NOMO-1 treated with DMSO at 0.1 percent for 48 hours (cell line): ENCODE results near the gene MERTK.
"Not testable (repeated sequence)": the region's sequence is repeated elsewhere in the genome, so short reads cannot be mapped to it uniquely, and the experiment has no call there.

ENCODE experiments used
- DNase-seq: peaks from one replicate; lab custom pipeline; 2025; ENCODE audit not compliant: unreplicated experiment; lab: John Stamatoyannopoulos, UW

MERTK gene

GRCh38 chr2:111897924-111898702 is at the start of gene MERTK:
Gene MERTK (plus strand): TSS chr2:111898607. CDS start chr2:111898736, 129 bp downstream.
- DNase-seq, result peak; percentile 64

DNA sequence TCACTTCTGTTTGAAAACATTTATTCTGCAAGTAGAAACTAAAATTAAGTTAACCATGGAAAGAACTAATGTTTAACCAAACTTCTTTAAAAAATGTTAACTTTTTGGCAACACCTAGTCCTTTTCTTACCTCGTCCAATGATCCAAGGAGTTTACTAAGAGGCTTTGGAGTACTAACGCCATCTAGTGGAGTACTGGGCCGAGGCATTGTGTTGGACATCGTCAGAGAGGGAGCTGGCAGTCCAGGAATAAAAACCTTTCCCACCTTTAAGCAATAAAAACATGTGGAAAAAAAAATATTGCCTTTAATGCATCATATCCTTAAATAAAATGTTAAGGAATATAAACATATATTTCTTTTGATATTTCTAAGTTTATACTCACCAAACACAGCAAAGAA is 47.8 kb upstream of the MERTK start:
- DNase-seq, result not testable (repeated sequence)

DNA sequence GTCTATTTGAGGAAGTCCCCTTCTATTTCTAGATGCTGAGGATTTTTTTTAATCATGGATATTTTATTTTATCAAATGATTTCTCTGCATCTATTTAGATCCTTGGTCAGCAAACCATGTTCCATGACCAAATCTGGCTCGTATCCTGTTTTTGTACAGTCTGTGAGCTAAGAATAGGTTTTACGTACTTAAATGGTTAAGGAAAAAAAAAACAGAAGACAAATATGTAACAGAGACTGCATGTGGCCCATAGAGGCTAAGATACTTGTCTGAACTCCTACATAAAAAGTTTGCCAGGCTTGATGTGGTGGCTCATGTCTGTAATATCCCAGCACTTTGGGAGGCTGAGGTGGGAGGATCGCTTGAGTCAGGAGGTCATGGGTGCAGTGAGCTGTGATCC is 45.9 kb upstream of the MERTK start:
- not testable (repeated sequence) for DNase-seq

GRCh38 chr2:111860005-111860404 is 38.4 kb upstream of the MERTK start:
- not testable (repeated sequence) for DNase-seq

DNA sequence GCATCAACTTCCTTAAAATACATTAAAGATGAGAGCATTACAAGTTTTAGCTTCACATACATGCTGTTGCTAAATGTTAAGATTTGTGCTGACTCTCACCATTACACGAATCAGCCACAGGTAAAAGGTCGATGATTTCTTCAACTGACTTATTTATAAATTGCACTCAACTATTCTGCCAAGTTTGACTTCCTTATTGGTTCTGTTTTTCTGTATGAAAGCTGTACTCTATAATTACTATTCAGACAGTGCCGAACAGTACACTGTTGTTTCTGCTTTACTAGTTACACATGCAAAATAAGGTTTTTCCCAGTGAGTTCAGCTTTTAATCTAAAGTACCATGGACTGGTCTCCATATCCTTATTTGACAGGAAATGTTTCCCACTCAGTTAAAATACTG is 33.3 kb upstream of the MERTK start:
- not testable (repeated sequence) for DNase-seq

DNA sequence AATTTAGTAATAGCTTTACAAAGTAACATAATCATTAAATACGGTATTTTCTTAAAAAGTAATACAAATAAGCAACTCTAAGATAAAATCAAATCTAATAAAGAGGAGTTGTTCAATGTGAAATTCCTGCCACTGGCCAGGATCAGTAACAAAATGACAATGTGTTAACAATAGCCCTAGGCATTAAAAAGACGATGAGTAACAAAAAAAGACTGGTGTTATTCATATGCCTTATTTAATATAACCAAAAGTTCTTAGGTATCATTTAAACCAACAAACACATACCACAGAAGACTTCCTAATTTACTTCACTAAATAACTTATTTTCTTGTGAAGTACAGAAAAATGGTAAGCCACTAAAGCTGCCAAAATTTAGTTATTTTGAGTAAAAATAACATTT is 25.6 kb upstream of the MERTK start:
- not testable (repeated sequence) for DNase-seq

DNA sequence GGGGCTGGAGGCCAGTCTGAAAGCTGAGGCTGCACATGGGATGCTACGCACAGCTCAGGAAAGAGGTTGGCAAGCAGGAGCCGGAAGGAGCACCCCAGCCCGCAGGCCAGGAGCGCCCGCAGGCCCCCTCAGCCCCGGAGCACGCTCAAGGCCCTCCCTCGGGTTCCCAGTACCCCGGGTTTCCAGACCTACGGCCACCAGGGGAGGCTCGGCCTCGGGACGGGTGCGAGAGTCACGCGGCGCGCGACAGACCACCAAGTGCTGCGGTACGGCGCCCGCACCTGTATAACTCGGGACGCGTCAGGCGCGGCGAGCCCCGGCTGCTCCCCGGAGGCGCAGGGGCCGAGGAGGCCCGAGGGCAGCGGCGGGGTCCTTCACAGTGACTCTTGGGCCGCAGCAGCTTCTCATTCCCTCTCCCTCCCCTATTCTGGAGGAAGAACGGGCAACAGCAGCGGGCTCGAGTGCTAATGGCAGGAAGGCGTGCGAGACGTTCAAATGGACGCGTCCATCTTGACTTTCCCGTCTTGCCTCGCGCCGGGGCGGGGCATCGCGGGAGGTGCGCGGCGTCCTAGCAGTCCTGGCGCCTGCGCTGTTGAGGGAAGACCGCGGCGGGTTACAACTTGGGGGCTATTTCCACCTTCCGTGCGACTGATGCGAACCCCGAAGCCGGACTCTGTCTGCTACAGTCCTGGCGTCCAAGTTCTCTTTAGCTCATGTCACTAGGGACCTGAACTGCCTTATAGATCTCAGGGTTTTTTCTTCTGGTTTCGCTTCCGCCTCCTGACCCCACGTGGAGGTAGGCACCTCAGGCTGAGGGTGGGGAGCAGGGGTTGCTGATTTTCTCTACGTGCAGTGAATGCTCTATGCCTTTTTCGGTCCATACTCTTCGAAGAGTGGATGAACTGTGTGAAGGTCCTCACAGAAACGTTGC is 14.5 kb upstream of the MERTK start, which contains the start of gene ANAPC1:
TSS of gene ANAPC1 (minus strand) at position 533 of the 931 bp plus-strand sequence. CDS start 3,368 bp downstream, outside the sequence.
- DNase-seq, result peak; percentile 92

DNA sequence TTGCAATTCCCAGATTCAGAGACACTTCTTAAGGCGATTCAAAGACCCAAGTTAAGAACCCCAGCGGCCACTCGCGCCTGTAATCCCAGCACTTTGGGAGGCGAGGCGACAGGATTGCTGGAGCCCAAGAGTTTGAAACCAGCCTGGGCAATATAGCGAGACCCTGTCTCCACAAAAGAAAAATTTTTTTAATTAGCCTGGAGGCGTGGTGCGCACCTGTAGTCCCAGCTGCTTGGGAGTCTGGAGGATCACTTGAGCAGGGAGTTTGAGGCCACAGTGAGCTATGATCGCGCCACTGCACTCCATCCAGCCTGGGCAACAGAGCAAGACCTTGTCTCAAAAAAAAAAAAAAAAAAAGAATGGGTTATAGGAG is 13.8 kb upstream of the MERTK start:
- DNase-seq, result no peak

DNA sequence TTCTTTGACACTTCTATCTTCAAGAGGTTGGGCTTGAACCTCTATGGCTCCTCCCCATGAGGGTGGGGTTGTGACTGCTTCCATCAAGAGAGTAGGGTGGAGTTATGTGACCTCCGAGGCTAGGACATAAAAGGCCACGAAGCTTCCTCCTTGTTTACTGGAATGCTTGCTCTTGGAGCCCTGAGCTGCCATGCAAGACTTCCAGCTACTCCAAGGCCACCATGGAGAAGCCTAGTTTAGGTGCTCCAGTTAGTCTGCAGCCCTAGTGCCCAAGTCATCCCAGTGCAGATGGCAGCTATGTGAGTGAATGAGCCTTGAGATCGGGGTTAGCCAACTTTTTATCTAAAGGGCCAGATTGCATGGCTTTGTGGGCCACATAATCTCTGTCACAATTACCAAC is 2.4 kb upstream of the MERTK start:
- no peak for DNase-seq

DNA sequence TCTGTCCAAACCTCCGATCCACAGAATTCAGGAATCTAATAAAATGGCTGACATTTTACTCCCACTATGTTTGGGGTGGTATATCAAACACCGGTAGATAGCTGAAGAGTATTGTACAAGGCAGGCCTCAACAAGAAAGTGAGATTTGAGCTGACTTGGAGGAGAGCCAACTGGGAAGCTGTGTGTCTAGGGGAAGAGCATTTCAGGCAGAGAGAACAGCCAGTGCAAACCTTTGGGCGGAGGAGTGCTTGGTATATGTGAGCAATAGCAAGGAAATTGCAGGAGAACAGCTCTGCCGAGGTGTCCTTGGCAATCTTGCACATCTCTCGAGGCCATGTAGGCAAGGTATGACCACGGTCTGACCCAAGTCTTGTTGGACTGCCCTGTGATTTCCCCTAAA is 1.8 kb upstream of the MERTK start:
- DNase-seq, result no peak

- DNase-seq, result no peak
Measured at GRCh38 chr2:111897630-111897923, 830 bp upstream of the MERTK start.

GRCh38 chr2:111898703-111899514 is 502 bp downstream of the MERTK start:
- no peak for DNase-seq

GRCh38 chr2:111900859-111901258 is 2.5 kb downstream of the MERTK start:
- DNase-seq, result peak; percentile 24

GRCh38 chr2:111903516-111903915 is 5.1 kb downstream of the MERTK start:
- DNase-seq, result no peak

- no peak for DNase-seq
Measured at GRCh38 chr2:111903930-111904439, 5.6 kb downstream of the MERTK start.

DNA sequence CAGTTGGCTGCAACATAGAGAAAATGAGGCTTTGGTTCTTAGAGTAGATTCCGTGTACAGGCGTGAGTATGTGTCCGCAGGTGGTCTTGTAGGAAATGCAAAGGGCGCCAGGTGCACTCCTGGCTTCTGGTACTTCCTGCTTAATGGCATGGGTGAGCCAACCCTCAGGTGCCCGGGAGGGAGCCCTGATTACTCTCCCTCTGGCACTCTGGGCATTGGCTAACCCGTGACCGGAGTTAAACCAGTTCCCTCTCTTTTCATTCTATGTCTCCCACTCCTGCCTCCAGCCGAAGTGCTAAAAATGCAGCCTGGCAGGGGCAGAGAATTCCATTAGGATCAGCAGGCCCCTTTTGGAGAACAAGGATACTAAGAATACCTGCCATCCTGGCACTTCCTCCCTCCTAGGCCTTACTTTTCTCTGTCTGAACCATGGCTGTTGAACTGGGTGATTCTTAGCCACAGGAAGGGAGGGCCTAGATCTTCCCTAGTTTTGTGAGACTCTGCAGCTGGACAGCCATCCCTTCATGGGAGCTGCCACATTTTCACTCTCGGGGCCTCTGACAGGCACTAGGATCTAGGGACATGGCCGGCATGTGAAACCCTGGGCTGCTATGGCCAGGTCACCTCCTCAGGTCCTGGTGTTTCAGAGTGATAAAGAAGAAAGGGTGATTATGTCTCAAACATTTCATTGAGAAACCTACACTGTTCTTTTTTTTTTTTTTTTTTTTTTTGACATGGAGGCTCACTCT is 6.5 kb downstream of the MERTK start:
- DNase-seq, result no peak

DNA sequence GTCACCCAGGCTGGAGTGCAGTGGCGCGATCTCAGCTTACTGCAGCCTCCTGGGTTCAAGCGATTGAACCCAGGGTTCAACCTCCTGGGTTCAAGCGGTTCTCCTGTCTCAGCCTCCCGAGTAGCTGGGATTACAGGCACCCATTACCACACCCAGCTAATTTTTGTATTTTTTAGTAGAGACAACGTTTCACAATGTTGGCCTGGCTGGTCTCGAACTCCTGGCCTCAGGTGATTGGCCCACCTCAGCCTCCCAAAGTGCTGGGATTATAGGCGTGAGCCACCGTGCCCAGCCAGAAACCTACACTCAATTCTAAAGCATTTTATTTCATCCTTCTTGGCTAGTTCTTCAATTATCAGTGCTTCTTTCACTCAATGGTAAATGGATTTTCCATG is 7.1 kb downstream of the MERTK start:
- DNase-seq, result not testable (repeated sequence)

DNA sequence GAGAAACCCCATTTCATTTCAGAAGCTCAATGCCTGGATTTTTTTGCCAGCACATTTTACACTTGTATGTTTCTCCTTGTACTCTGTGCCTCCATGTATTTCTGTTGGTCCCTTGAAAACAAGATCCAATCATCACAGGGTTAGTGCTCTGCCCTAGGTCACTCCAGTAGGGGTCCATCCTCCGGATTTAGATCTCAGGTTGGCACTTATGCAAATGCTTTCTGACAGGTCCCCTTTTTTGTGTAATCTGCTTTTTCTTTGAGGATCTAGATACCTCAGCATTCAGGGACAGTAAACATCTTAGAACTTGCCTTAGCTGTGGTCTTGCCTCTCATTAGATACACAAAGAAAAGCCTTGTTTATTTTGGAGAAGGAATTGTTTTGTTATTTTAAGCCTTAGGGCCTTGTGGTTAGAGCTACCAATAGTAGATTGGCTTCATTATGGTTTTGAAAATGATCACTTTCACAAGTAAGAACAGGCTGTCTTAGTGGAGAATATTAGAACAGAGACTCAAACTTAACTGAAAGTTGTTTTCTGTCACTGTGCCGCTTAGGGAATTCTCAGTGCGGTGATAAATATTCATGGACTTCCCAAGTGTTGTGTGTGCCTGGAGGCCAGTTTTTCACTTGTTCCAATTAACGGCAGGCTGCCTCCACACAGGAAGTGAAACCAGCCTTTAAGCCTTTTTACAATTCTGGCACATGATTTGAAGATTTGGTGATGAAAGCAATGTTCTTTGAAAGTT is 7.8 kb downstream of the MERTK start:
- peak; percentile 77 for DNase-seq

GRCh38 chr2:111908578-111908977 is 10.2 kb downstream of the MERTK start:
- DNase-seq, result no peak

- no peak for DNase-seq
Measured at GRCh38 chr2:111909079-111909478, 10.7 kb downstream of the MERTK start.
